HepG2 (cell line): ENCODE measurements around the gene NCOA5.

Source experiments
- ATF7-NPFF ChIP-seq: sonication (generic); formaldehyde crosslinking; IDR thresholded peaks from 2 replicates; pipeline ENCODE4 v1.8.1; 2023; ENCODE audit warnings: mild to moderate bottlenecking, low read depth, missing genetic modification reagents, moderate library complexity
- IRF9 ChIP-seq: sonication (generic); formaldehyde crosslinking; IDR thresholded peaks from 2 replicates; pipeline ENCODE4 v1.8.0; 2022; ENCODE audit warnings: missing genetic modification reagents, mild to moderate bottlenecking, borderline replicate concordance
- MBNL3 ChIP-seq: fragments of 250-450 bp; sonication (Bioruptor Pico); conservative IDR thresholded peaks from 2 replicates; pipeline ENCODE4 v1.8.0; 2022; ENCODE audit warnings: mild to moderate bottlenecking, inconsistent platforms
- MIXL1 ChIP-seq: IDR thresholded peaks from 2 replicates; pipeline ENCODE4 v1.6.1; 2016
- POLR2A ChIP-seq, 2 experiments: IDR thresholded peaks; 2 replicates each; pipeline ENCODE4 v1.6.1; 2011; ENCODE audit warnings: low read depth in 2 of 2, low read length in 2 of 2, mild to moderate bottlenecking in 1 of 2, moderate library complexity in 1 of 2; ENCODE audit not compliant: insufficient read depth in 1 of 2
- RFXANK ChIP-seq: IDR thresholded peaks from 2 replicates; pipeline ENCODE4 v1.6.1; 2016
- RNF2 ChIP-seq: fragments of 450-650 bp; conservative IDR thresholded peaks from 2 replicates; pipeline ENCODE4 v1.6.1; 2016; ENCODE audit warnings: low read depth
- U2AF1 ChIP-seq: fragments of 200-400 bp; formaldehyde crosslinking; optimal IDR thresholded peaks from 2 replicates; pipeline ENCODE3; 2017; ENCODE audit warnings: mild to moderate bottlenecking, low read depth, low read length
- ZNF773 ChIP-seq: sonication (generic); formaldehyde crosslinking; IDR thresholded peaks from 2 replicates; pipeline ENCODE4 v1.4.0; 2020; ENCODE audit warnings: missing genetic modification reagents, borderline replicate concordance
- TF ChIP-seq, protein P1 (sequence below): sonication (generic); formaldehyde crosslinking; IDR thresholded peaks from 2 replicates; pipeline ENCODE4 v1.4.0; 2020; ENCODE audit warnings: mild to moderate bottlenecking, missing genetic modification reagents
- TF ChIP-seq, protein P2 (sequence below): sonication (generic); formaldehyde crosslinking; IDR thresholded peaks from 2 replicates; pipeline ENCODE4 v1.5.0; 2020; ENCODE audit warnings: mild to moderate bottlenecking, missing genetic modification reagents

GRCh38 chr20:46031014-46031569 is 58.7 kb downstream of the NCOA5 start:
- TF ChIP-seq MBNL3 (CRISPR knock-in tag): no peak
- TF ChIP-seq, protein P1, sequence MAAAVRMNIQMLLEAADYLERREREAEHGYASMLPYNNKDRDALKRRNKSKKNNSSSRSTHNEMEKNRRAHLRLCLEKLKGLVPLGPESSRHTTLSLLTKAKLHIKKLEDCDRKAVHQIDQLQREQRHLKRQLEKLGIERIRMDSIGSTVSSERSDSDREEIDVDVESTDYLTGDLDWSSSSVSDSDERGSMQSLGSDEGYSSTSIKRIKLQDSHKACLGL (CRISPR knock-in tag): no peak
- no peak for TF ChIP-seq POLR2A (IDR thresholded peaks at IDR 0.05; ENCODE audit: insufficient read depth in 1 of 2, low read depth in 2 of 2, low read length in 2 of 2)
- no peak for TF ChIP-seq RFXANK (CRISPR knock-in tag)
- TF ChIP-seq, protein P2, sequence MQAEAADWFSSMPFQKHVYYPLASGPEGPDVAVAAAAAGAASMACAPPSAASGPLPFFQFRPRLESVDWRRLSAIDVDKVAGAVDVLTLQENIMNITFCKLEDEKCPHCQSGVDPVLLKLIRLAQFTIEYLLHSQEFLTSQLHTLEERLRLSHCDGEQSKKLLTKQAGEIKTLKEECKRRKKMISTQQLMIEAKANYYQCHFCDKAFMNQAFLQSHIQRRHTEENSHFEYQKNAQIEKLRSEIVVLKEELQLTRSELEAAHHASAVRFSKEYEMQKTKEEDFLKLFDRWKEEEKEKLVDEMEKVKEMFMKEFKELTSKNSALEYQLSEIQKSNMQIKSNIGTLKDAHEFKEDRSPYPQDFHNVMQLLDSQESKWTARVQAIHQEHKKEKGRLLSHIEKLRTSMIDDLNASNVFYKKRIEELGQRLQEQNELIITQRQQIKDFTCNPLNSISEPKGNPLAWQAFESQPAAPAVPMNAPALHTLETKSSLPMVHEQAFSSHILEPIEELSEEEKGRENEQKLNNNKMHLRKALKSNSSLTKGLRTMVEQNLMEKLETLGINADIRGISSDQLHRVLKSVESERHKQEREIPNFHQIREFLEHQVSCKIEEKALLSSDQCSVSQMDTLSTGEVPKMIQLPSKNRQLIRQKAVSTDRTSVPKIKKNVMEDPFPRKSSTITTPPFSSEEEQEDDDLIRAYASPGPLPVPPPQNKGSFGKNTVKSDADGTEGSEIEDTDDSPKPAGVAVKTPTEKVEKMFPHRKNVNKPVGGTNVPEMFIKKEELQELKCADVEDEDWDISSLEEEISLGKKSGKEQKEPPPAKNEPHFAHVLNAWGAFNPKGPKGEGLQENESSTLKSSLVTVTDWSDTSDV (CRISPR knock-in tag): no peak
- TF ChIP-seq U2AF1: no peak
- TF ChIP-seq ATF7-NPFF: no peak
- TF ChIP-seq MIXL1 (CRISPR knock-in tag): no peak
- TF ChIP-seq RNF2: no peak
- TF ChIP-seq IRF9 (CRISPR knock-in tag): no peak
- no peak for TF ChIP-seq ZNF773 (CRISPR knock-in tag)
